ENCODE results near the gene ATP4B. TPM values are rescaled to one million over a fixed set of nuclear protein-coding genes. Genes with fewer than 3 reads are reported as not detected.
A peak's percentile ranks its signal among the peaks of the same experiment; 100 is the strongest.

Gene ATP4B
- not detected for total RNA-seq

GRCh38 chr13:113657851-113658741 lies at the start of gene ATP4B:
Gene ATP4B (minus strand): TSS chr13:113658198. CDS start chr13:113658144, 54 bp downstream.
- Histone ChIP-seq H3K4me1 (no peaks in the 10 kb centered on the region), H3K4me3 (no peak within 1 kb of the TSS), H3K36me3 (no peaks in the 10 kb centered on the region), H3K9me3 (peaks cover 0 to 21% (median 4%) of the 10 kb centered on the region in 4 donors), H3K27ac (no peak within 1 kb of the TSS), H3K27me3 (peaks cover 0 to 20% of the 10 kb centered on the region in 2 donors)
- no peak for TF ChIP-seq EP300 (IDR thresholded peaks at IDR 0.05)
- 80 to 83% methylated on average over 35 to 43 of the region's 47 CpGs for WGBS, 2 donors
- peak in 1 of 2 donors; percentile 7 for DNase-seq (ENCODE audit: low spot score in 2 of 2)

GRCh38 chr13:113672002-113672651 lies 14.1 kb upstream of the ATP4B start:
- H3K9me3 ChIP-seq = no peaks in the 10 kb centered on the region
- no peaks in the 10 kb centered on the region for H3K4me1 ChIP-seq
- DNase-seq (ENCODE audit: low spot score in 2 of 2) = peak in 1 of 2 donors; percentile 2
- H3K4me3 ChIP-seq = no peak overlapping the region
- H3K27ac ChIP-seq = no peak overlapping the region
- TF ChIP-seq POLR2A (IDR thresholded peaks at IDR 0.05) = no peak
- TF ChIP-seq EP300 (IDR thresholded peaks at IDR 0.05) = no peak
- TF ChIP-seq CTCF (IDR thresholded peaks at IDR 0.05) = no peak
- 85 to 86% methylated on average over 17 to 18 of the region's 18 CpGs for WGBS, 2 donors
- no peaks in the 10 kb centered on the region for H3K36me3 ChIP-seq
- no peaks in the 10 kb centered on the region for H3K27me3 ChIP-seq

GRCh38 chr13:113671066-113672001 lies 13.3 kb upstream of the ATP4B start:
- H3K4me3 ChIP-seq = no peak overlapping the region
- no peaks in the 10 kb centered on the region for H3K9me3 ChIP-seq
- no peak overlapping the region for H3K27ac ChIP-seq
- H3K4me1 ChIP-seq = no peaks in the 10 kb centered on the region
- TF ChIP-seq CTCF (IDR thresholded peaks at IDR 0.05) (no peak), EP300 (IDR thresholded peaks at IDR 0.05) (no peak), POLR2A (IDR thresholded peaks at IDR 0.05) (no peak)
- H3K36me3 ChIP-seq = no peaks in the 10 kb centered on the region
- peak in 1 of 2 donors; percentile 8 for DNase-seq (ENCODE audit: low spot score in 2 of 2)
- 89 to 91% methylated on average over 54 of the region's 54 CpGs for WGBS, 2 donors
- no peaks in the 10 kb centered on the region for H3K27me3 ChIP-seq

GRCh38 chr13:113670541-113670940 lies 12.5 kb upstream of the ATP4B start:
- TF ChIP-seq EP300 (IDR thresholded peaks at IDR 0.05) = no peak
- no peak for TF ChIP-seq CTCF (IDR thresholded peaks at IDR 0.05)
- TF ChIP-seq POLR2A (IDR thresholded peaks at IDR 0.05) = no peak
- Histone ChIP-seq H3K36me3 (no peaks in the 10 kb centered on the region), H3K27me3 (no peaks in the 10 kb centered on the region), H3K4me3 (no peak overlapping the region), H3K9me3 (no peaks in the 10 kb centered on the region), H3K27ac (no peak overlapping the region), H3K4me1 (no peaks in the 10 kb centered on the region)
- WGBS, 2 donors = 87 to 91% methylated on average over 19 of the region's 19 CpGs
- no peak for DNase-seq (ENCODE audit: low spot score in 2 of 2)

- DNase-seq (ENCODE audit: low spot score in 2 of 2) = peak in 1 of 2 donors; percentile 12
- WGBS, 2 donors = 79 to 80% methylated on average over 16 to 20 of the region's 21 CpGs
- no peak overlapping the region for H3K27ac ChIP-seq
- H3K4me3 ChIP-seq = no peak overlapping the region
- no peaks in the 10 kb centered on the region for H3K27me3 ChIP-seq
- H3K36me3 ChIP-seq = no peaks in the 10 kb centered on the region
- no peaks in the 10 kb centered on the region for H3K4me1 ChIP-seq
- H3K9me3 ChIP-seq = no peaks in the 10 kb centered on the region
- TF ChIP-seq CTCF (IDR thresholded peaks at IDR 0.05) = no peak
- TF ChIP-seq POLR2A (IDR thresholded peaks at IDR 0.05) = no peak
- TF ChIP-seq EP300 (IDR thresholded peaks at IDR 0.05) = no peak
These were observed 11.8 kb upstream of the ATP4B start for GRCh38 chr13:113669755-113670341.
